HG02798 (cell line): ENCODE results near the gene CNGA2.
"Not testable (repeated sequence)": the region's sequence is repeated elsewhere in the genome, so short reads cannot be mapped to it uniquely, and the experiment has no call there.

Experiments used
- ATAC-seq: cut with Tn5 transposase; IDR thresholded peaks from one replicate; pipeline ENCODE4 v1.9.1; 2021; ENCODE audit warnings: mild to moderate bottlenecking; ENCODE audit not compliant: unreplicated experiment, poor library complexity

Gene CNGA2

DNA sequence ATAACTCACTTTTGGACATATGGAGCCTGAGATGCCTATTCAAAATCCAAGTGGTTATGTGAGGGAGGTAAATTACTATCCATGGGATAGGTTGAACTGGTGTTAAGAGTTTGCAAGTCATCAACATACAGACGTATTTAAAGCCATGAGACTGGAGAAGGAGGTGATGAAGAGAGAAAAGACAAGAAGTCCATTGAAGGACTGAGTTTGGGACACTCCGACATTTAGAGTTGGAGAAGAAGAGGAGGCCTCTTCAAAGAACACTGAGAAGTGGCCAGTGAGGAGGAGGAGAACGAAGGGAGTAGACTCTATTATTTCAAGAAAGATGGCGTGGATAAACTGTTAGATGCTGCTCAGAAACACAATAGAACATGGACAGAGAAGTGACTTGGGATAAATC lies at the start of gene CNGA2:
CNGA2 (plus strand) TSS at position 301 of the 400 bp plus-strand sequence. CDS start 3,738 bp downstream, outside the sequence.
- no peak for ATAC-seq

DNA sequence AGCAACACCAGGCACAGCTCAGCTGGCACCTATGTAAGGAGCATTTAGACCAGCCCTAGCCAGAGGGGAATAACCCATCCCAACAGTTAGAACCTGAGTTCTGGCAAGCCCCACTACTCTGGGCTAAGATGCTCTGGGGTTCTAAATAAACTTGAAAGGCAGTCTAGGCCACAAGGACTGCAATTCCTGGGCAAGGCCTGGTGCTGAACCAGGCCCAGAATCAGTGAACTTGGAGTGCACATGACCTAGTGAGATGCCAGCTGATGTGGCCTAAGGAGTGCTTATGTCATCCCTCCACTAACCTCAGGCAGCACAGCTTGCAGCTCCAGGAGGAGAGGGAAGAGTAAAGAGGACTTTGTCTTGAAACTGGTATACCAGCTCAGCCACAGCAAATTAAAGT lies 46.9 kb upstream of the CNGA2 start:
- ATAC-seq, result no peak

DNA sequence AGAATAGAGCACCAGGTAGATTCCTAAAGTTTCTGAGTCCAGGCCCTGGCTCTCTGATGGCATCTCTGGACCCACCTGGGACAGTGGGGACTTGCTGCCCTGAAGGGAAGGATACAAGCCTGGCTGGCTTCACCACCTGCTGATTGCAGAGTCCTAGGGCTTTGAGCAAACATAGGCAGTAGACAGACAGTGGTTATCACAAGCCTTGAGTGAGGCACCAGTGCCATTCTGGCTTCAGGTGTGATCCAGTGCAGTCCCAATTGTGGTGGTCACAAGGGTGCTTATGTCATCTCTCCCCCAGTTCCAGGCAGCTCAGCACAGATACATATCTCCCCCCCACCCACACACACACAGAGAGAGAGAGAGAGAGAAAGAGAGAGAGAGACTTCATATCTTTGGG lies 45.9 kb upstream of the CNGA2 start:
- no peak for ATAC-seq

DNA sequence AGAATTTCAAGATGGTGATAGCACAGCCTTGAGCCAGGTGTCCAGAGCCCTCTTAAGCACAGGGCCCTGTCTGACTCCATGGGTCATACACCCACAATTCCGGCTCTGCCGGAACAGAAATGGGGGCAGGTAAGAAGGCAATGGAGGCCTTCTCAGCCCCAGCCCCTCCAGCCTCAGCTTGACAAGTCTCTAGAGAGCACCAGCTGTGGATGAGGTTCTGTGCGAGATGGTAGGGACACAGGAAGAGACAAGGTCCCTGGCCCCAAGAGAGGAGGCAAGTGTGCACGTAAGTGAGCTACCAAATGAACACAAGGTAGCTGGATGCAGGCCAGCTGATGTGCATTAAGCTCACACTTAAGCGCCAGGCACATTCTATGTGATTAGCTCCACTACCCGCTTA lies 41.7 kb upstream of the CNGA2 start:
- ATAC-seq, result no peak

DNA sequence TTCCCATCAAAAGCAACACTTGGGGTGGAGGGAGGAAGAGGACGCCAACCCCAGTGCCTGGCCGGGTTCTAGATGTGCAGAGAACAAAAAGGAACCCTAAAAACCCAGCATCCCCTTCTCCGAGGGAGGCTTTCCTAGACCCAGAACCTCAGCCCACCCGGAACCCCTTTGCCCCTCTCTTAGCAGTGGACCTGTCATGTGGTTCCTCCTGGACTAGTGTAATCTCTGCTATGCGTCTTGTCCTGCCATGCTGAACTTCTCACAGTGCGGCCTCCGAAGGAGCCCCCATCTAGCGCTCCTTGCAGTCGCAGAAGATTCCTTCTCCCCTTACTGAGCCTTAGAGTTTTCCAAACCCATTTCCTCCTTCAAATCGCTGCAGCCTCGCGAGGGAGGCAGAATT lies 40.4 kb upstream of the CNGA2 start:
- no peak for ATAC-seq

DNA sequence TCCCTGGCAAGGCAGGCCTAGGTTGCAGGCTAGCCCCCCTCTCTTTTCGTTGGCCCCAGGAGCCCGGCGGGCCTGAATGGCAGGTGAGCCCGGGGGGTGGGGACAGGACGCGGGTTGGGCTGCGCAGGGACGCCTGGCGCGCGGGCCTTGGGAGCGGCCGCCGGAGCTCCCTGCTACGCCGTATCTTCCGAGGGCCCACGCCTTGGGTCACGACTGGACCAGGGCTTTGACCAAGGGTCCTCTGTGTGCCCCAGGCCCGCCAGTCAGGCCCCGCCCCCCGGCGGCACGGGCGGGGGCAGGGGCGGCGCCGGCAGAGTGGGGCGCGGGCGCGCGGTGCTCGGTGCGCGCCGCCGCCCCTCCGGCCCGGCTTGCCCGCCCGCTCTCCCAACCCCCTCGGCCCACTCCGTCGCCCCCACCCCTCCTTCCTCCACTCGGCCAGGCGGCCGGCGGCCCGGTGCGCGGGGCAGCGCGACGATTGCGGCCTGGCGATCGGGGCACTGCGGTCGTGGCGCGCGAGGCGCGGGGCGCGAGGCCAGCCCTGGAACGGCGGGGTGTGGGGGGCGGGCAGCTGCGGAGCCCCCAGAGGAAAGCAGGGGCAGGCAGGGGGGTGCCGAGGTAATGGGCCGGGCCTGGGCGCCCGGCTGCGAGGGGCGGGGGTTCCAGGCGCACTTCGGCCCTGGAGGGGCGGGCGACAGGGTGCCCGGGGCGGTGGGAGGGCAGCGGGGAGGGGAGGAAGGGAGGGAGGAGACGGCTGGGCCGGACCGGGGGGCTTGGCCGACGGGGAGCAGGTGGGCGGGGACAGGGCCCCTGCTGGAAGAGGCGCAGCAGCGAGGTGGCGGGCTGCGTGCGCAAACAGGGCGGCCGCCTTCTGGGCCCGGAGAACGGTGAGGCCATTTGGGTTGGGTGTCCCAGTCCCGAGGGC lies 39.6 kb upstream of the CNGA2 start, which contains the start of gene PRRG3:
PRRG3 (plus strand) TSS at position 798 of the 922 bp plus-strand sequence. CDS start 3,357 bp downstream, outside the sequence.
- ATAC-seq, result no peak

DNA sequence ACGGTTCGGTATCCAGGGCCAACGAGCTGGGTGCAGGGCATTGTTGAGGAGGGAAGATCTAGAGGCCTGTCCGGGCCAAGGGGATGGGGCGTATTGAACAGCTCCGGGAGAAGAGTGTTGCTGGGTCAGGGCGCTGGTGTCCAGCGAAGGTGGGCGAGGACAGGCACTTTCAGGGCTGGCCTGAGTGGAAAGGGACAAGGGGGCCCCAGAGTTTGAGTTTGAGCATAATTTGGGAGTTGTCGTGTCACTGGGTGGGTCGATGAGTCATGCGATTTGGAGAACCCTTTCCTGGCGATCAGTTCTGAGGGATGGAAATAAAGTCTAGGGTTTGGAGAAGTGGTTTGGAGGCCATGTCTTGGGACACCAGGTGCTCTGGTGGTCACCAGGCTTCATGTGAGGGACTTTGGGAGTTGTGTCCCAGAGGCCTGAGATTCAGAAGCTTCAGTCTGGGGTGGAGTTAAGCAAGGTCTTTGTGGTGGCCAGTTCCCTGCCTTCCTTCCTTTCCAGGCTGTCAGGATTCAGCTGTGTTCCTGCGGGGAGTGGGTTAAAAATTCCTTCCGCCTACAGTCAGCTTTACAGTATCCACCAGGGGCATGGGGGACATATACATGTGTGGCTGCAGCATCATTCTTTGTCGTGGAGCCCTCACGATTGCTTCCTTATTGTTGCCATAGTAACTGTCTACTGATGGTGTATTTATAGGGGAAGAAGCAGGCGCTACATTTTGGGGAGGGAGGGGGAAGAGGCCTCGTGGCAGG lies 38.8 kb upstream of the CNGA2 start:
- no peak for ATAC-seq

DNA sequence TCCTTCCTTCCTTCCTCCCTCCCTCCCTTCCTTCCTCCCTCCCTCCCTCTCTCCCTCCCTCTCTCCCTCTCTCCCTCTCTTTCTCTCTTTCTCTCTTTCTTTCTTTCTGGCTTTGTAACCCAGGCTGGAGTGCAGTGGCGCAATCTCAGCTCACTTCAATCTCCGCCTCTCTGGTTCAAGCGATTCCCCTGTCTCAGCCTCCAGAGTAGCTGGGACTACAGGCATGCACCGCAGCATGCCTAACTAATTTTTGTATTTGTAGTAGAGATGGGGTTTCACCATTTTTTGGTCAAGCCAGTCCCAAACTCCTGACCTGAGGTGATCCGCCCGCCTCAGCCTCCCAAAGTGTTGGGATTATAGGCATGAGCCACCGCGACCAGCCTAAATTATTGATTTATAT lies 37.5 kb upstream of the CNGA2 start:
- not testable (repeated sequence) for ATAC-seq

DNA sequence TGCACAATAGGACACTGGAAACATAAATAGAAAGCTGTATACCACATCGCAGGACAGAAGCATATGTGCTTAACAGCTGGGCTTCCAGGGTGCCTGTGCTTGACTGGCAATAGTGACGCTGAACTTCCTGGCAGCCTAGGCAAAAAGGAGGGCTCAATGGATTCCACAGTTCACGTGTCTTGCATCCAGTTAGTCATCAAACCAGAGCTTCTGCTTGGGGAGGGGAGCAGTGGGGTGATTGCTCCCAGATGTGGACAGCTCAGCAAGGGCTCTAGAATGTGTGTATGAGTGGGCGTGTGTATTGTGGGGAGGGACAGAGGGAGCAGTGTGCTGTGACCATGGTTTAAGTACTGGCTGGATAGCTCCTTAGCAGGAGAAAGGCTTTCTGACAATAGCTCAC lies 37.0 kb upstream of the CNGA2 start:
- ATAC-seq, result no peak

DNA sequence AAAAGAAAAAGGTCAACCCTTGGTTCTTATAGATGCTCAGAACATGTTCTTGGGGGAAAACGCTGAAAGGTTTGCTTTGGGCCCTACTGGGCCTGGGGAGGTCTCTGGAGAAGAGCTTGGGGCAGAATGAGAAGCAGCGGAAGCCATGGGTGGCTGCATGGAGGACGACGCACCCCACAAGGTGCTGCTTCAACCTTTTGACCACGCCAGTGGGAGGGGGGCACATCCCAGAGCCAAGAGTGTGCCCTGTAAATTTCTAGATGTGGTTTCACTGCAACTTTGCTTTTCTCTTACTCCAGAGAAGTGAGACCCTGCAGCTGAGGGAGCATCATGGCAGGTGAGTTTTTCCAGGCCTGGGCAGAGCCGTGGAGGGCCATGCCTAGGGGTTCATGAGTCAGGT lies 36.1 kb upstream of the CNGA2 start:
- no peak for ATAC-seq

DNA sequence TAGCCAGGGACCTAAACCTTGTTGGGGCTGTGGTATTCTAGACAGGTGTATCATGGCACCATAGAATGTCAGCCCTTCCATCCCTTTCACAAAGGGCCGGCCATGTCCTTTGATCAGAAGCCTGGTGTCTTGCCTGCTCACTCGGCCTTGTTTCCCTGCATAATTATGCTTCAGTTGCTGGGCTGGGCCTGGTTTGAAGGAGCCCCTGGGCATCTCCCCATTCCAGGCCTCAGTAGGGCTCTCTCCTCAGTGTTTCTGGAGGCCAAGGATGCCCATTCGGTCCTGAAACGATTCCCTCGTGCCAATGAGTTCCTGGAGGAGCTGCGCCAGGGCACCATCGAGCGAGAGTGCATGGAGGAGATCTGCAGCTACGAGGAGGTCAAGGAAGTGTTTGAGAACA lies 34.8 kb upstream of the CNGA2 start:
- no peak for ATAC-seq

DNA sequence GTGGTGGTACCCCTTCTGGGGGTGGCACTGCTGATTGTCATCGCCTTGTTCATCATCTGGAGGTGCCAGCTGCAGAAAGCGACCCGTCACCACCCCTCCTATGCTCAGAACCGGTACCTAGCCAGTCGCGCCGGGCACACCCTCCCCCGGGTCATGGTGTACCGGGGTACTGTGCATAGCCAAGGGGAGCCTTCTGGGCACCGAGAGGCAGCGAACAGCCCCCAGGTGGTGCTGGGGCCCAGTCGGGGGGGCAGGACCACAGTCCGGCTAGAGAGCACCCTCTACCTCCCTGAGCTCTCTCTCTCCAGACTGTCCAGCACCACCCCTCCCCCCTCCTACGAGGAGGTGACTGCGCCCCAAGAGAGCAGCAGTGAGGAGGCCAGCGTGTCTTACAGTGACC lies 34.0 kb upstream of the CNGA2 start:
- no peak for ATAC-seq

DNA sequence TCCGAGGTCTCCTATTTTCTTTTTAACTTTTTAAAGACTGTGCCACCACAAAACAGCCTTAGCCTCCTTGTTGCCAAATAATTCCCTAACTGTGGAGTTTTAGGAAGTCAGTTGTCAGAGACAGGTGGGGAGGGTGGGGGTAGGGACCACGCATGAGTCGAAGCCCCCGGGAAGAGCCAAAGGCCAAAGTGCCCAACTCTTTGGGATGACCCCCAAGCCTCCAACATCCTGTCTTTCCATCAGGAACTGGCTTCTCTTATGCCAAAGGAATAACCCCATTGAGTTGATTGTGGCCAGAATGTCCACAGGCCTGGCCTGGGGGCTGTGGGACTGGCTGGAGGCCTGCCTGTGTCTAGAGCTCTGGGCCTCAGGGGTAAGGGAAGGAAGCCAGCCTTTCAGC lies 33.5 kb upstream of the CNGA2 start:
- ATAC-seq, result no peak

DNA sequence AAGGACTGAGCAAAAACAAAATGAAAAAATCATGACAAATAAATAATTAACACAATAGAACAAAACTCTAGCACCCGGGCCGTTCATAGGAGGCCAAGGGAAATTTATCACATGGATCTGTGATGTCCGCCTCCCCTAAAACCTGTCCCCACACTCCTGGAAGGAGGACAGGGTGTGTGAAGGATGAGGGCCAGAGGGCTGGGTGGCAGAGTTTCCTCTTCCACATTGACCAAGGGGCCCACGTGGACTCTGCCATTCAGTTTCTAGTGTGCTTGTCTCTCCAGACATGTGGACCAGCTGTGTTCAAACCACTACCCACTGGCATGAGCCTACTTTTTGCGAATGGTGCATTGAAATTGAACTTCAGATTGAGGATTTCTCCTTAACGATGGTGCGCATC lies 33.0 kb upstream of the CNGA2 start:
- no peak for ATAC-seq

DNA sequence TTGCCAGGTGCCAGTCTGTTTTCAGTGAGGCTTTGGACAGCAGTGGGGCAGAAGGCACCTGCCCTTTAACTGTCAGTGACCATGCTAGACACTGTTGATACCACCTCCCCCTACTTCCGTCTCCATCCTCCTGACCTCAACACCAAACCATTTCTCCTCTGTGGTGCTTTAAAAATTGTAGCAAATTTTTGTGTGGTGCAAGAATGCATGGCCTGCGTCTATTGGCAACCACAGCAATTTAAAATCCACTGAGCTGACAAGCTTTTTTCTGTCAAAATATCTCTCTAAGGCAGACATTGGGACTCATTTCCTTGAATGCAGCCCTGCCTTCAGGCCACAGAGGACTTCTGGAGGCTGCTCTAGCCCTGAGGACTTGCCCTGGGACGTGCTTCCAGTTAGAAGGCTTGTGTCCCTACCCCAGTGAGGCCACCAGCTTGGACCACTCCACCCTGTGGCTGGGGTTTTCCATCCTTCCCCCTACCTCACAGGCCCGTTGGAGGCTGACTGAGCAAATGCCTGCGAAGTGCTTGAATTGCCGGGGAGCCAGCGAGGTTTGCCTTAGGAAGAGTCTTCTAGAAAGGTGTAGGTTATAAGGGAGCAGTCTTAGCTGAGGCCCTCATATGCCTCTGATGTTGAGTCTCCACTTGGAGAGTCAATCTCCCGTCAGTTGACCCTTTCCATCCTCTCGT lies 32.4 kb upstream of the CNGA2 start:
- ATAC-seq, result no peak

DNA sequence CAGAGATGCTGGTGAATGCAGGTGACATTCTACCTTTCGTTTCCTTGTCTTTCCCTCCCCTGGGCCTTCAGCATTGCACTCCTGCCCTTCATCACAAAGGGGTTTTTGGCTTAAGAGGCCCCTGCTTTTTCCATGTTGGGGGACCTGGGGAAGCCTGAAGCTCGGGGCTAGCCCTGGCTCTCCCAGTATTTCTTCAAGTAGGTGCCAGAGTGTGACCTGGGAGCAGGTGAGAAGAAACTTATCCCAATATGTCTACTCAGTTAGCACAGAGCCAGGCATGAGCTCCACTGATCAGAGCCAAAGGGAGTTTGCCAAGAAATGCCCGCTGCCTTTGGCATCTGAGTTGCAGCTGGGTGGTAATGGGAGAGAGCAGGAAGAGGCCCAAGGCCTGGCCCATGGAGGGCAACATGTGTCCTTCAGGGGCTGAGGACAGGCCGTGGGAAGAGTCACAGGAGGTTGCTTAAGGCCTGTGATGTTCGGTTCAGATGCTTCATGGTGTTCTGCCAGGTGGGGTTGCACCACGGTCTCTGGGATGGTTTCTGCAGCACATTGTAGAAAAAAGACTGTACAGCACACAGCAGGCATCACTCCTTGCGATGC lies 31.7 kb upstream of the CNGA2 start:
- ATAC-seq, result no peak

DNA sequence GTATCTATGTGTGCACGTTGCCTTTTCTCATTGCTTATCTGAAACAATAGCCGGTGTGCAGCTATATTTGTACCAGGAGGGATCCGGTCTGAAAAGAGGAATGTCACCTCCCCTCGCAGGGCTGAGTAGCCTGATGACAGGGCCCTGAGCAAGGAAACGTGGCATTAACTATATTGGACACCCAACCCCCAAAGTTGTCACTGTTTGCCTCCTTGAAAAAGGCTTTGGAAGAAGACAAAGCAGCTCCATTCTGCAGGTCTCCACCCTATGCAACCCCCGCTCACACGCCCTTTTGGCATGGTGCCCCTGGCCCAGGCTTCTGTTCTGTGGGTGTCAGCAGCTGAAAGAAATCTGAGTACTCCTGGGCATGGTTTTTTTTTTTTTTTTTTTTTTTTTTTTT lies 31.1 kb upstream of the CNGA2 start:
- no peak for ATAC-seq

DNA sequence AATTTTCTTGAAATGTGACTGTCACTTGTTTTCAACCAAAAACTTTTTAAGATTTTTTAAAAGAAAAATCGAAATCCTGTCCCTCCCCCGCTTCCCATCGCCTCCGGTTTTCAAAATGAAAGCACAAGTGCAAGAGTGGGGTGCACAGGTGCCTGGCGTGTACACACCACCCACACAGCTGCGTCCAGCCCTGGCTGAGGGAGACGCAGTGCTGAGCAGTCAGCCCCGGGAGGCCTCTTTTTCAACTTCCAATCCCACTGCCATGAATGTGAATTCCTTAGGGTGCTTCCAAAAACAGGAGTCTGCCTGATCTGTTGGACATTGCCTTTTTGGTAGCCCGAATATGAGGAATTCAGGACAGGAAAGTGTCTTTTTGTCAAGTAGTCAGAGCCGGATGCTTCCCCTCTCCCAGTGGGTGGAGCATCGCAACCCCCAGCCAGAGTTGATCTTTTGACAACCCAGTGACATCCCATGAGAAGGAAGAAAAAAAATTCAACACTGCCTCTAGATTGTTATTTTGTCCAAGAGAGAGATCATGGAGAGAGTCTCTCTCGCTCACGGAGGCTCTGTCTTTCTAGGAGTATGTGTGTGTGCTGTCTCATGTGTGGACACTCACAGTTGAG lies 30.4 kb upstream of the CNGA2 start:
- no peak for ATAC-seq

DNA sequence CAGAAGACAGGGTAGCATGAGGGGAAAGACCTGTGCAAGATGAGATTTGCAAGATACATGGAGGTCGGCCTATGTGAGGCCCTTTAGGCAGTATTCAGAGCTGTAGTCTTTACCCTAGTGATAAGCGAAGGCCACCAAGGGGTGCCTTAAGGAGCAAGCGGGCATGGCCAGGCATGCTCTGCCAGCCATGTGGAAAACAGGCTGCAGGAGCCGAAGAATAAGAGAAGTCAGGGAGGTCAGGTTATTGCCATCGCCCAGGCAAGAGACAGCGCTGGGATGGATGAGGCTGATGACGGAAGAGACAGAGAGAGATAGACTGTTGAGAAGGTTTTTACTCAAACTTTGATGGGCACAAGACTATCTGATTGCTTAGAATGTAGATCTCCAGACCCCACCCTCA lies 25.7 kb upstream of the CNGA2 start:
- ATAC-seq, result no peak

DNA sequence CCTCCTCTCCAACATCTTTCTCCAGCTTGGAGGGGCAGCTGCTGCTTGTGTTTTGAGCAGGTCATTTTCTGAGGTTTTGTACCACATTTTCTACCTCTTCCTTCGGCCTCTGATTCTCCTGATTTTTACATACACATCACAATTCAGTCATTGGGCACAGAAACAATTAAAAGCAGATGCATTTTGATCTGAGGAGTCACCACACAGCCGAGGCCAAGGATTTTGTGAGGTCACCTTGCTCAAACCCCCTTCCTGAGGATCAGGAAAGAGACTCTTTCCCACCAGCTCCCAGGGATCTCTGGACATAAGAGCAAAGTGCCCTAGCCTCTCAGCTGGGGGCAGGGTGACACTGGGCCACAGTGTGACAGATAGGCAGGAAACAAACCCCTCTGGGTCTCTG lies 24.1 kb upstream of the CNGA2 start:
- no peak for ATAC-seq
